Upper lobe of right lung (tissue), 1 donor: Measurements from ENCODE around the gene DNM1. TPM values are rescaled to one million over a fixed set of nuclear protein-coding genes. Genes with fewer than 3 reads are reported as not detected.

ENCODE experiments used
- ATAC-seq: fragments of 200-7000 bp; cut with Tn5 transposase; one replicate; pipeline ENCODE4 v1.9.1; 2020; ENCODE audit warnings: mild to moderate bottlenecking, moderate library complexity
- DNase-seq: peaks from one replicate; pipeline ENCODE4 v3.0.0-alpha.2; 2020
- H3K27ac ChIP-seq: fragments of 200-600 bp; one replicate; pipeline ENCODE4 v1.8.0; 2022
- H3K27me3 ChIP-seq: fragments of 200-600 bp; one replicate; pipeline ENCODE4 v1.8.0; 2022; ENCODE audit warnings: mild to moderate bottlenecking
- H3K36me3 ChIP-seq: fragments of 200-600 bp; one replicate; pipeline ENCODE4 v1.8.0; 2022
- H3K4me1 ChIP-seq: fragments of 200-600 bp; one replicate; pipeline ENCODE4 v1.8.0; 2022
- H3K4me3 ChIP-seq: fragments of 200-600 bp; one replicate; pipeline ENCODE4 v1.8.0; 2022; ENCODE audit warnings: mild to moderate bottlenecking
- H3K9me3 ChIP-seq: fragments of 200-600 bp; one replicate; pipeline ENCODE4 v1.8.0; 2022
- CTCF ChIP-seq: fragments of 200-600 bp; IDR thresholded peaks from one replicate; pipeline ENCODE4 v1.8.0; 2022; ENCODE audit warnings: antibody characterized with exemption
- intact Hi-C: fragments of 100-400 bp; cut with DNase I; formaldehyde crosslinking; loops from one replicate; pipeline ENCODE4 v1.11.0; 2022
- total RNA-seq: library from RNA; stranded (reverse); fragmentation: NEBNext Ultra II Directional; extraction: Animal tissue kit (Norgen Biotek cat#: 25700); gene quantifications from one replicate; pipeline ENCODE4 v1.2.1, GENCODE V29; 2021
- donor health status: DM: no; HTN: yes; CAD: no; lungs with severe emphysema.

The DNM1 gene
- total RNA-seq, 1 donor from 2014 or later, result 5.2 TPM

DNA sequence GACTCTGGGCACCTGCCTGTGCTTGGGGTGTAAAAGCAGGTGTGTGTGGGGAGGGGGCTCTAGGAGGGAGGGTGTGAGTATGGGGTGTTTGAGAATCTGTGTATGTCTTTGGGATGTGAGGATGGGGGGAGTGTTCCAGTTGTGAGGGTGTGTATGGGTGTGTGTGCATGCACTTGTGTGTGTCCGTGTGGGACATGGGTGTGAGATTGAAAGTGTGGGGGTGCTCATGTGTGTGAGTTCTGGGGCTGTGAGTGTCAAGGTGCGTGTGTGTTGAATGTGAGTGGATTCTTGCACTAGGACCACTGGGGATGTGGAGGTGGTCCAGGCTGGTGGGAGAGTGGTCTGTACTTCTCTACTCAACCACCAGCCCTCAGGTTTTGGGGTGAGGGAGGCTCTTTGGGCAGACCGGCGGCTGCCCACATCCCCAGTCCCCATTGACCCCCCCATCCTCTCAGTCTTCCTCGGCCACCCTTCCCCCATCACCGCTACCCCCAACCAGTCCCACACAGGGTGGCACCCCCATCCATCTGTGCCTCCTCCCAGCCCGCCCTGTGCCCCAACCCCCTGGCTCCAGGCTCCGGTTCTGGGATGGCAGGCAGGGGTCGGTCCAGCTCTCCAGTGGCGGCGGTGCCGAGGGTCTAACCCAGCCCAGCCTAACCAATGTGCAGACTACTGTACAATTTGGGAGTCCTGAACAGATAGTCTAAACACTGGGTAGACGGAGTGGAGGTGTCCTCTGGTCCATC, 41.1 kb downstream of the DNM1 start:
- peak overlapping the region; percentile 37 for H3K4me3 ChIP-seq
- no peaks in the 10 kb centered on the region for H3K9me3 ChIP-seq
- DNase-seq, result no peak
- H3K27me3 ChIP-seq, result no peaks in the 10 kb centered on the region
- intact Hi-C loops, result no loop called here
- peaks cover 13% of the 10 kb centered on the region for H3K4me1 ChIP-seq
- H3K27ac ChIP-seq, result peak overlapping the region; percentile 58
- TF ChIP-seq CTCF, result no peak
- no peaks in the 10 kb centered on the region for H3K36me3 ChIP-seq
- ATAC-seq, result no peak

- H3K27ac ChIP-seq, result peak overlapping the region; percentile 58
- ATAC-seq, result peak; percentile 71
Measured at GRCh38 chr9:128244837-128245231, 41.7 kb downstream of the DNM1 start.

GRCh38 chr9:128245421-128246151, 42.4 kb downstream of the DNM1 start:
- no peaks in the 10 kb centered on the region for H3K36me3 ChIP-seq

More at GRCh38 chr9:128244837-128245231, 41.7 kb downstream of the DNM1 start:
- intact Hi-C loops, result no loop called here
- TF ChIP-seq CTCF, result no peak
- no peaks in the 10 kb centered on the region for H3K9me3 ChIP-seq
- H3K36me3 ChIP-seq, result no peaks in the 10 kb centered on the region
- H3K27me3 ChIP-seq, result no peaks in the 10 kb centered on the region
- peak overlapping the region; percentile 37 for H3K4me3 ChIP-seq
- peaks cover 13% of the 10 kb centered on the region for H3K4me1 ChIP-seq
- DNase-seq, result peak; percentile 80

DNA sequence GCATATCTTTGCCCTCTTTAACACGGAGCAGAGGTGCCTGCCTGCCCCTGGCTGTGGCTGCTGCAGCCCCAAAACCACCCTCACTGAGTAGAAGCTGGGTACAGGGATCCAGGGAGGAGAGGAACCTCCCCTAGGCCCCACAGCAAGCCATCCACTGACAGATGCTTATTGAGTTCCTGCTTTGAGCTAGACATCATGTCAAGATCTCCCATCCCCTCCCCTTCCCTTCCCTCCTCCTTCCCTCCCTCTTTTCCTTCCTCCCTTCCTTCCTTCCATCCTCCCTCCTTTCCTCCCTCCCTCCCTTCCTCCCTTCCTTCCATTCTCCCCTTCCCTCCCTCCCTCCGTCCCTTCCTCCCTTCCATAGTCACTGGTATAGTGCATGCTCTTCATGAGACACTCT, 43.3 kb downstream of the DNM1 start:
- DNase-seq, result no peak
- peak overlapping the region; percentile 58 for H3K27ac ChIP-seq
- intact Hi-C loops, result no loop called here
- H3K27me3 ChIP-seq, result no peaks in the 10 kb centered on the region
- ATAC-seq, result no peak
- H3K4me1 ChIP-seq, result peaks cover 20% of the 10 kb centered on the region
- TF ChIP-seq CTCF, result no peak
- H3K36me3 ChIP-seq, result no peaks in the 10 kb centered on the region
- H3K9me3 ChIP-seq, result no peaks in the 10 kb centered on the region
- H3K4me3 ChIP-seq, result no peak overlapping the region

More at GRCh38 chr9:128245421-128246151, 42.4 kb downstream of the DNM1 start:
- TF ChIP-seq CTCF, result no peak
- ATAC-seq (no peak), DNase-seq (peak; percentile 66)
- Histone ChIP-seq H3K27me3 (no peaks in the 10 kb centered on the region), H3K9me3 (no peaks in the 10 kb centered on the region), H3K4me1 (peaks cover 13% of the 10 kb centered on the region), H3K4me3 (no peak overlapping the region), H3K27ac (peak overlapping the region; percentile 58)
- intact Hi-C loops, result no loop called here

GRCh38 chr9:128247226-128247803, 44.1 kb downstream of the DNM1 start:
- Histone ChIP-seq H3K36me3 (no peaks in the 10 kb centered on the region), H3K4me3 (no peak overlapping the region), H3K4me1 (peaks cover 20% of the 10 kb centered on the region), H3K9me3 (no peaks in the 10 kb centered on the region), H3K27me3 (no peaks in the 10 kb centered on the region), H3K27ac (no peak overlapping the region)
- no peak for TF ChIP-seq CTCF
- intact Hi-C loops, result no loop called here
- ATAC-seq (no peak), DNase-seq (no peak)
